IPS DF 6.9 (cell line): ENCODE data around the gene EBP.
A peak's percentile ranks its signal among the peaks of the same experiment; 100 is the strongest.

Experiments used
- DNase-seq: peaks from one replicate; pipeline ENCODE4 v3.0.0-alpha.2; 2013; ENCODE audit warnings: low read depth, low spot score
- H3K27ac ChIP-seq: one replicate; pipeline ENCODE4 v1.5.1; 2013; ENCODE audit warnings: low read length, control low read depth
- H3K27me3 ChIP-seq: 2 replicates; pipeline ENCODE4 v1.6.1; 2013; ENCODE audit warnings: mild to moderate bottlenecking, low read length; ENCODE audit not compliant: control insufficient read depth, insufficient read depth
- H3K36me3 ChIP-seq: 2 replicates; pipeline ENCODE4 v1.6.1; 2013; ENCODE audit warnings: low read length; ENCODE audit not compliant: control insufficient read depth, insufficient read depth
- H3K4me1 ChIP-seq: 2 replicates; pipeline ENCODE4 v1.6.1; 2013; ENCODE audit warnings: low read length; ENCODE audit not compliant: control insufficient read depth, insufficient read depth
- H3K4me3 ChIP-seq: 2 replicates; pipeline ENCODE4 v1.5.1; 2013; ENCODE audit warnings: mild to moderate bottlenecking, low read length
- H3K9me3 ChIP-seq: 2 replicates; pipeline ENCODE4 v1.6.1; 2013; ENCODE audit warnings: low read length, inconsistent platforms; ENCODE audit not compliant: control insufficient read depth, insufficient read depth
- WGBS: extraction: QIAGEN DNeasy Blood & Tissue Kit; methylation state at CpG from one replicate; pipeline ENCODE4 v1.1.7; 2013; ENCODE audit warnings: mixed read lengths, missing lambda C conversion rate; ENCODE audit not compliant: insufficient read length, insufficient coverage; 5-methylcytosine and 5-hydroxymethylcytosine counted together

Gene EBP

GRCh38 chrX:48569958-48570357, 48.4 kb downstream of the EBP start:
- Histone ChIP-seq H3K4me3 (no peak overlapping the region), H3K4me1 (no peaks in the 10 kb centered on the region), H3K27me3 (no peaks in the 10 kb centered on the region), H3K9me3 (no peaks in the 10 kb centered on the region), H3K36me3 (no peaks in the 10 kb centered on the region), H3K27ac (no peak overlapping the region)
- DNase-seq, result no peak
- no CpG with 5 or more reads among the region's 1 CpG for WGBS

- Histone ChIP-seq H3K4me1 (0 out of 2 replicates have a peak, but pooled peaks cover 3% of the 10 kb centered on the region), H3K4me3 (peak overlapping the region; percentile 53; the same call in 1 of the 2 replicates), H3K27me3 (no peaks in the 10 kb centered on the region), H3K9me3 (no peaks in the 10 kb centered on the region), H3K27ac (no peak overlapping the region), H3K36me3 (peaks cover 18% of the 10 kb centered on the region)
- WGBS, result no CpG with 5 or more reads among the region's 19 CpGs
- no peak for DNase-seq
Measured at GRCh38 chrX:48573690-48574269, 52.2 kb downstream of the EBP start.

GRCh38 chrX:48574270-48575266, 53.0 kb downstream of the EBP start, which contains the start of gene RBM3:
Gene RBM3 (plus strand): TSS chrX:48574484. CDS start chrX:48575181, 697 bp downstream.
- no peaks in the 10 kb centered on the region for H3K27me3 ChIP-seq
- WGBS, result no CpG with 5 or more reads among the region's 71 CpGs
- H3K4me3 ChIP-seq, result peak within 1 kb of the TSS; percentile 95; the same call in 1 of the 2 replicates
- H3K27ac ChIP-seq, result no peak within 1 kb of the TSS
- H3K9me3 ChIP-seq, result no peaks in the 10 kb centered on the region
- peaks cover 18% of the 10 kb centered on the region for H3K36me3 ChIP-seq
- H3K4me1 ChIP-seq, result 0 out of 2 replicates have a peak, but pooled peaks cover 3% of the 10 kb centered on the region
- peak; percentile 47 for DNase-seq

GRCh38 chrX:48575642-48576041, 54.0 kb downstream of the EBP start:
- Histone ChIP-seq H3K27ac (no peak overlapping the region), H3K27me3 (no peaks in the 10 kb centered on the region), H3K4me3 (no peak overlapping the region), H3K4me1 (0 out of 2 replicates have a peak, but pooled peaks cover 3% of the 10 kb centered on the region), H3K9me3 (no peaks in the 10 kb centered on the region), H3K36me3 (peaks cover 18% of the 10 kb centered on the region)
- DNase-seq, result no peak
- WGBS, result no CpG with 5 or more reads among the region's 13 CpGs

- H3K27ac ChIP-seq, result no peak overlapping the region
- no peak for DNase-seq
- no CpG with 5 or more reads among the region's 6 CpGs for WGBS
- 0 out of 2 replicates have a peak, but pooled peaks cover 3% of the 10 kb centered on the region for H3K4me1 ChIP-seq
- H3K9me3 ChIP-seq, result no peaks in the 10 kb centered on the region
- peaks cover 18% of the 10 kb centered on the region for H3K36me3 ChIP-seq
- H3K4me3 ChIP-seq, result no peak overlapping the region
- no peaks in the 10 kb centered on the region for H3K27me3 ChIP-seq
Measured at GRCh38 chrX:48576108-48576507, 54.5 kb downstream of the EBP start.
